H1 (cell line): ENCODE data around the gene TMEM163.

Experiments used
- BRCA1 ChIP-seq: IDR thresholded peaks from 2 replicates; pipeline ENCODE4 v1.6.1; 2012; ENCODE audit warnings: low read depth, low read length, improper control_type of control experiment
- EP300 ChIP-seq, 2 experiments: IDR thresholded peaks; 1 replicate in 1 of 2; 2 replicates in 1 of 2; pipeline ENCODE4 v1.6.1; 2011 to 2012; ENCODE audit warnings: low read depth in 2 of 2, low read length in 2 of 2, mild to moderate bottlenecking in 2 of 2, borderline replicate concordance in 1 of 2, inconsistent platforms in 1 of 2, moderate library complexity in 1 of 2
- EZH2 ChIP-seq: fragments of 200-600 bp; sonication (generic); IDR thresholded peaks from 2 replicates; pipeline ENCODE4 v1.7.1; 2012; ENCODE audit warnings: low read depth, mild to moderate bottlenecking, moderate library complexity, low read length, inconsistent platforms; ENCODE audit not compliant: severe bottlenecking
- MAX ChIP-seq: IDR thresholded peaks from 2 replicates; pipeline ENCODE4 v1.6.1; 2012; ENCODE audit warnings: inconsistent platforms
- POLR2AphosphoS5 ChIP-seq: IDR thresholded peaks from 2 replicates; pipeline ENCODE4 v1.6.1; 2011; ENCODE audit warnings: low read depth, low read length
- RAD21 ChIP-seq, 2 experiments: IDR thresholded peaks in 1 of 2; conservative IDR thresholded peaks in 1 of 2; 2 replicates each; pipeline ENCODE4 v1.6.1; 2011; ENCODE audit warnings: low read depth in 2 of 2, low read length in 2 of 2, improper control_type of control experiment in 1 of 2, inconsistent platforms in 1 of 2, mild to moderate bottlenecking in 1 of 2, moderate library complexity in 1 of 2
- YY1 ChIP-seq: IDR thresholded peaks from 2 replicates; pipeline ENCODE4 v1.6.1; 2011; ENCODE audit warnings: low read depth, mild to moderate bottlenecking, low read length
- TF ChIP-seq, protein P1 (sequence below), 3 experiments: IDR thresholded peaks; 1 replicate in 2 of 3; 2 replicates in 1 of 3; pipeline versions ENCODE4 v1.5.1 to v1.6.1; 2011; ENCODE audit warnings: low read length in 3 of 3, mild to moderate bottlenecking in 3 of 3, inconsistent platforms in 2 of 3, low read depth in 1 of 3, moderate library complexity in 1 of 3; ENCODE audit not compliant: insufficient read depth in 1 of 3; ENCODE audit errors: control extremely low read depth in 1 of 3

DNA sequence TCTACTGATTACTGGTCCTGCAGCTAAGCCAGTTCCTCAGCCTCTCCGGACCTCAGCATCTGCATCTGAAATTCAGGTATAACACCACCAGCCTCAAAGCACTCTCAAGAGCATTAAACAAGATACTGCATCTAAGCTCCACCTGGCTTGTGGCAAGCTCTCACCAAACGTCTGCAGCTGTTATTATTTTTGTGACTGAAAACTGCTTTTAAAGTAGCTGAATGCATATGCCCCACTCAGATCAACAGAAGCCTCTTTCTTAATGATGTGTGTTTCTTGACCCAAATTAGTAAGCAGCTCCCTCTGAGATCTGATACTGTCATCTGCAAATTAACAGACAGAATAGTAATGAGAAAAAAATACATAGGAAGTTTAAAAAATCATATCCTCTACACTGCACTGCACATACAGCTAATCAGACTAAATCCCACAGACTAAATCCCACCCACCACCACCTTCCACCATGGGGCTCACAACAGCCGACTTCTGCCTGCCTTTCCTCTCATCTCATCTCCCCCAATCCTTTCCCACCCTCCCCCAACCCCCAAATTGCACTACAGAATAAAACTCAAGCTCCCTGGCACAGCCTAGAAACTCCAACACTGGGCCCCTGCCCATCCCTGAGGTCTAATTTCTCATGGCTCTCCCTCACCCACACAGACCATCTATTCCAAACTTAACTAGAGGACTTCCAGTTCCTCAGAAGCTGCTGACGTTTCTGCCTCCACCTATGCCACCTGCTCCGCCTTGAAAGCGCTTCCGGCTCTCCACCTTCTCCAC, 52.9 kb downstream of the TMEM163 start:
- TF ChIP-seq EP300 (IDR thresholded peaks at IDR 0.05; ENCODE audit: borderline replicate concordance in 1 of 2, low read depth in 2 of 2, low read length in 2 of 2) (no peak), YY1 (no peak), RAD21 (IDR thresholded peaks at IDR 0.05 in 1 of 2, conservative IDR thresholded peaks at IDR 0.05 in 1 of 2; ENCODE audit: low read depth in 2 of 2, low read length in 2 of 2) (no peak), EZH2 (no peak), BRCA1 (no peak), POLR2AphosphoS5 (no peak), MAX (no peak)
- TF ChIP-seq, protein P1, sequence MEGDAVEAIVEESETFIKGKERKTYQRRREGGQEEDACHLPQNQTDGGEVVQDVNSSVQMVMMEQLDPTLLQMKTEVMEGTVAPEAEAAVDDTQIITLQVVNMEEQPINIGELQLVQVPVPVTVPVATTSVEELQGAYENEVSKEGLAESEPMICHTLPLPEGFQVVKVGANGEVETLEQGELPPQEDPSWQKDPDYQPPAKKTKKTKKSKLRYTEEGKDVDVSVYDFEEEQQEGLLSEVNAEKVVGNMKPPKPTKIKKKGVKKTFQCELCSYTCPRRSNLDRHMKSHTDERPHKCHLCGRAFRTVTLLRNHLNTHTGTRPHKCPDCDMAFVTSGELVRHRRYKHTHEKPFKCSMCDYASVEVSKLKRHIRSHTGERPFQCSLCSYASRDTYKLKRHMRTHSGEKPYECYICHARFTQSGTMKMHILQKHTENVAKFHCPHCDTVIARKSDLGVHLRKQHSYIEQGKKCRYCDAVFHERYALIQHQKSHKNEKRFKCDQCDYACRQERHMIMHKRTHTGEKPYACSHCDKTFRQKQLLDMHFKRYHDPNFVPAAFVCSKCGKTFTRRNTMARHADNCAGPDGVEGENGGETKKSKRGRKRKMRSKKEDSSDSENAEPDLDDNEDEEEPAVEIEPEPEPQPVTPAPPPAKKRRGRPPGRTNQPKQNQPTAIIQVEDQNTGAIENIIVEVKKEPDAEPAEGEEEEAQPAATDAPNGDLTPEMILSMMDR (IDR thresholded peaks at IDR 0.05; ENCODE audit: control extremely low read depth in 1 of 3, insufficient read depth in 1 of 3, low read depth in 1 of 3, low read length in 3 of 3): no peak
